ENCODE measurements around the gene ZDHHC14.

- TF ChIP-seq POLR2A (IDR thresholded peaks at IDR 0.05) = no peak
- TF ChIP-seq CTCF (IDR thresholded peaks at IDR 0.05) = no peak
These were observed 340.8 kb downstream of the ZDHHC14 start for GRCh38 chr6:157721830-157722229.
